Measurements from ENCODE around the gene UBE2S. TPM values are rescaled to one million over a fixed set of nuclear protein-coding genes. Genes with fewer than 3 reads are reported as not detected.

Gene UBE2S
- total and polyA plus RNA-seq, 4 donors = 11.3 to 25.6 (median 20.0) TPM

GRCh38 chr19:55354698-55355212, 52.8 kb downstream of the UBE2S start, which contains the start of gene COX6B2:
Gene COX6B2 (minus strand): TSS chr19:55354719. CDS start chr19:55354521, 198 bp downstream.
- Histone ChIP-seq H3K9me3 (ENCODE audit: control insufficient read depth in 4 of 4, insufficient read depth in 3 of 4, low read length in 3 of 4) (peaks cover 0 to 3% (median 0%) of the 10 kb centered on the region in 4 donors), H3K4me3 (no peak within 1 kb of the TSS), H3K36me3 (ENCODE audit: control insufficient read depth in 4 of 4, insufficient read depth in 4 of 4, low read length in 4 of 4) (no peaks in the 10 kb centered on the region), H3K27me3 (ENCODE audit: control insufficient read depth in 3 of 3, insufficient read depth in 3 of 3, low read length in 2 of 3) (peaks cover 0 to 45% (median 26%) of the 10 kb centered on the region in 3 donors), H3K4me1 (ENCODE audit: control insufficient read depth in 5 of 5, insufficient read depth in 5 of 5, low read length in 5 of 5) (peaks cover 0 to 11% (median 3%) of the 10 kb centered on the region in 5 donors), H3K27ac (ENCODE audit: low read depth in 1 of 2, low read length in 1 of 2) (no peak within 1 kb of the TSS), H3K9ac (ENCODE audit: insufficient read depth in 1 of 2, low read length in 2 of 2) (peak within 1 kb of the TSS in 1 of 2 donors; percentile 5)
- DNase-seq = no peak
- TF ChIP-seq CTCF (IDR thresholded peaks at IDR 0.05; ENCODE audit: control extremely low read depth, extremely low read depth) = no peak
- no peak for ATAC-seq (ENCODE audit: insufficient read depth, low FRiP score)
- 3% methylated on average over 24 to 41 of the region's 43 CpGs for WGBS, 2 donors

GRCh38 chr19:55353803-55354697, 53.5 kb downstream of the UBE2S start:
- peak overlapping the region in 1 of 2 donors; percentile 5 for H3K9ac ChIP-seq (ENCODE audit: insufficient read depth in 1 of 2, low read length in 2 of 2)
- peaks cover 0 to 11% (median 3%) of the 10 kb centered on the region in 5 donors for H3K4me1 ChIP-seq (ENCODE audit: control insufficient read depth in 5 of 5, insufficient read depth in 5 of 5, low read length in 5 of 5)
- peaks cover 0 to 45% (median 26%) of the 10 kb centered on the region in 3 donors for H3K27me3 ChIP-seq (ENCODE audit: control insufficient read depth in 3 of 3, insufficient read depth in 3 of 3, low read length in 2 of 3)
- TF ChIP-seq CTCF (IDR thresholded peaks at IDR 0.05; ENCODE audit: control extremely low read depth, extremely low read depth) = no peak
- ATAC-seq (ENCODE audit: insufficient read depth, low FRiP score) (peak; percentile 39), DNase-seq (peak in 2 of 3 donors; percentile 59 to 68)
- no peak overlapping the region for H3K4me3 ChIP-seq
- peaks cover 0 to 3% (median 0%) of the 10 kb centered on the region in 4 donors for H3K9me3 ChIP-seq (ENCODE audit: control insufficient read depth in 4 of 4, insufficient read depth in 3 of 4, low read length in 3 of 4)
- H3K27ac ChIP-seq (ENCODE audit: low read depth in 1 of 2, low read length in 1 of 2) = no peak overlapping the region
- WGBS, 2 donors = 1 to 2% methylated on average over 64 to 72 of the region's 72 CpGs
- H3K36me3 ChIP-seq (ENCODE audit: control insufficient read depth in 4 of 4, insufficient read depth in 4 of 4, low read length in 4 of 4) = no peaks in the 10 kb centered on the region

- peak overlapping the region in 1 of 2 donors; percentile 5 for H3K9ac ChIP-seq (ENCODE audit: insufficient read depth in 1 of 2, low read length in 2 of 2)
- no peak for DNase-seq
- TF ChIP-seq CTCF (IDR thresholded peaks at IDR 0.05; ENCODE audit: control extremely low read depth, extremely low read depth) = no peak
- H3K9me3 ChIP-seq (ENCODE audit: control insufficient read depth in 4 of 4, insufficient read depth in 3 of 4, low read length in 3 of 4) = peaks cover 0 to 3% (median 0%) of the 10 kb centered on the region in 4 donors
- 3% methylated on average over 22 to 24 of the region's 24 CpGs for WGBS, 2 donors
- H3K36me3 ChIP-seq (ENCODE audit: control insufficient read depth in 4 of 4, insufficient read depth in 4 of 4, low read length in 4 of 4) = no peaks in the 10 kb centered on the region
- H3K27me3 ChIP-seq (ENCODE audit: control insufficient read depth in 3 of 3, insufficient read depth in 3 of 3, low read length in 2 of 3) = peaks cover 0 to 45% (median 26%) of the 10 kb centered on the region in 3 donors
- peaks cover 0 to 11% (median 3%) of the 10 kb centered on the region in 5 donors for H3K4me1 ChIP-seq (ENCODE audit: control insufficient read depth in 5 of 5, insufficient read depth in 5 of 5, low read length in 5 of 5)
- ATAC-seq (ENCODE audit: insufficient read depth, low FRiP score) = no peak
- H3K27ac ChIP-seq (ENCODE audit: low read depth in 1 of 2, low read length in 1 of 2) = no peak overlapping the region
- H3K4me3 ChIP-seq = no peak overlapping the region
These were observed 54.2 kb downstream of the UBE2S start for GRCh38 chr19:55353356-55353802.
